Measurements from ENCODE around the gene CBX1.
"Not testable (repeated sequence)": the region's sequence is repeated elsewhere in the genome, so short reads cannot be mapped to it uniquely, and the experiment has no call there.

- not testable (repeated sequence) for TF ChIP-seq POLR2A, CTCF (IDR thresholded peaks at IDR 0.05)
Measured at GRCh38 chr17:48077152-48077551, 24.1 kb downstream of the CBX1 start.
